HepG2 (cell line): ENCODE results near the gene ADCK2. TPM values are rescaled to one million over a fixed set of nuclear protein-coding genes. Genes with fewer than 3 reads are reported as not detected.

Experiments used
- ATAC-seq: fragments of 200-7000 bp; cut with Tn5 transposase; 3 replicates; pipeline ENCODE4 v1.9.1; 2020; ENCODE audit warnings: mild to moderate bottlenecking, moderate library complexity
- BruUV-seq: library from RNA; stranded (reverse); fragments of 400-500 nt; replicated peaks from 2 replicates; lab custom pipeline; 2021; lab: Mats Ljungman, UMichigan
- CTCF ChIA-PET: fragments of 300-600 bp; formaldehyde crosslinking; extraction: SDS; loops from one replicate; lab custom pipeline; 2021; ENCODE audit warnings: low total read pairs, inconsistent platforms, low intra/inter-chr PET ratio; lab: Yijun Ruan, JAX
- POLR2A ChIA-PET: fragments of 350-600 bp; sonication (Branson Sonifier 250); formaldehyde crosslinking; loops from one replicate; lab custom pipeline; 2020; ENCODE audit warnings: antibody characterized with exemption, inconsistent platforms; lab: Yijun Ruan, JAX
- DNase-seq: peaks from one replicate; pipeline ENCODE4 v3.0.0-alpha.2; 2015; ENCODE audit warnings: low spot score
- FAIRE-seq: peaks from 3 replicates; lab custom pipeline; 2011; peaks lifted over from hg19 to GRCh38; lab: Jason Lieb, UNC
- H2AFZ ChIP-seq: one replicate; pipeline ENCODE4 v1.6.1; 2011; ENCODE audit warnings: low read length, inconsistent platforms
- H3K27ac ChIP-seq: fragments of 300-600 bp; 3 replicates; pipeline ENCODE4 v1.8.0; 2011; ENCODE audit warnings: mixed run types, mild to moderate bottlenecking, mixed read lengths, low read length, inconsistent platforms; ENCODE audit not compliant: insufficient read depth; ENCODE audit errors: extremely low read length
- H3K27me3 ChIP-seq, 2 experiments: fragments of 200-600 bp in 1 of 2; 2 replicates in 1 of 2; 3 replicates in 1 of 2; pipeline versions ENCODE4 v1.6.0 to v1.8.0; 2011; ENCODE audit warnings: low read length in 2 of 2, mild to moderate bottlenecking in 2 of 2, moderate library complexity in 2 of 2, inconsistent platforms in 1 of 2; ENCODE audit not compliant: insufficient read depth in 2 of 2, control insufficient read depth in 1 of 2
- H3K36me3 ChIP-seq, 2 experiments: fragments of 200-600 bp in 1 of 2; replicated peaks in 1 of 2; 2 replicates in 1 of 2; 3 replicates in 1 of 2; pipeline versions ENCODE4 v1.5.1 to v1.8.0; 2011; ENCODE audit warnings: low read length in 2 of 2, inconsistent platforms in 1 of 2; ENCODE audit not compliant: insufficient read depth in 2 of 2, control insufficient read depth in 1 of 2
- H3K4me1 ChIP-seq: 2 replicates; pipeline ENCODE4 v1.5.1; 2012; ENCODE audit warnings: low read length, inconsistent platforms; ENCODE audit not compliant: insufficient read depth
- H3K4me2 ChIP-seq: 2 replicates; pipeline ENCODE4 v1.6.0; 2011; ENCODE audit warnings: low read depth, low read length, inconsistent platforms
- H3K4me3 ChIP-seq, 3 experiments: fragments of 200-600 bp in 1 of 3; sonication (generic), shearing (Covaris generic) in 1 of 3; replicated peaks in 1 of 3; 2 replicates each; pipeline ENCODE4 v1.5.1; 2011 to 2016; ENCODE audit warnings: low read length in 3 of 3, inconsistent platforms in 2 of 3, low read depth in 2 of 3, mild to moderate bottlenecking in 2 of 3, control low read depth in 1 of 3, mixed read lengths in 1 of 3; ENCODE audit not compliant: insufficient read depth in 1 of 3
- H3K79me2 ChIP-seq: one replicate; pipeline ENCODE4 v1.6.1; 2011; ENCODE audit warnings: low read length, inconsistent platforms; ENCODE audit not compliant: insufficient read depth
- H3K9ac ChIP-seq: 2 replicates; pipeline ENCODE4 v1.6.0; 2011; ENCODE audit warnings: mild to moderate bottlenecking, low read depth, low read length, inconsistent platforms; ENCODE audit not compliant: insufficient read depth
- H3K9me3 ChIP-seq: 2 replicates; pipeline ENCODE4 v1.5.1; 2012; ENCODE audit warnings: mild to moderate bottlenecking, low read length
- H4K20me1 ChIP-seq: 2 replicates; pipeline ENCODE4 v1.6.0; 2011; ENCODE audit warnings: inconsistent platforms, mild to moderate bottlenecking, low read length, moderate library complexity; ENCODE audit not compliant: insufficient read depth
- ATF6 ChIP-seq: sonication (generic); formaldehyde crosslinking; conservative IDR thresholded peaks from 2 replicates; pipeline ENCODE4 v1.4.0; 2020; ENCODE audit warnings: missing genetic modification reagents
- CBX5 ChIP-seq: sonication (generic); formaldehyde crosslinking; IDR thresholded peaks from 2 replicates; pipeline ENCODE4 v1.4.0; 2020; ENCODE audit warnings: missing genetic modification reagents, borderline replicate concordance
- CEBPB ChIP-seq: IDR thresholded peaks from 2 replicates; pipeline ENCODE4 v1.6.1; 2011; ENCODE audit warnings: low read depth, low read length, improper control_type of control experiment, borderline replicate concordance
- CTCF ChIP-seq: sonication (generic); formaldehyde crosslinking; IDR thresholded peaks from 2 replicates; pipeline ENCODE4 v1.5.0; 2020; ENCODE audit warnings: mild to moderate bottlenecking, missing genetic modification reagents, moderate library complexity
- FOXK1 ChIP-seq: sonication (generic); formaldehyde crosslinking; IDR thresholded peaks from 2 replicates; pipeline ENCODE4 v1.4.0; 2020; ENCODE audit warnings: low read depth, missing genetic modification reagents, borderline replicate concordance
- HNRNPH1 ChIP-seq: fragments of 200-400 bp; formaldehyde crosslinking; optimal IDR thresholded peaks from 2 replicates; pipeline ENCODE3; 2017; ENCODE audit warnings: mild to moderate bottlenecking, low read depth, low read length
- MAX ChIP-seq: IDR thresholded peaks from 2 replicates; pipeline ENCODE4 v1.6.1; 2012; ENCODE audit warnings: inconsistent platforms
- NBN ChIP-seq: fragments of 450-650 bp; conservative IDR thresholded peaks from 2 replicates; pipeline ENCODE4 v1.6.1; 2017
- RAD21 ChIP-seq: fragments of 450-650 bp; formaldehyde crosslinking; IDR thresholded peaks from 2 replicates; pipeline ENCODE4 v1.5.0; 2020; ENCODE audit warnings: mild to moderate bottlenecking
- RARG ChIP-seq: sonication (generic); formaldehyde crosslinking; IDR thresholded peaks from 2 replicates; pipeline ENCODE4 v1.4.0; 2020; ENCODE audit warnings: low read depth, mild to moderate bottlenecking, missing genetic modification reagents
- RFX5 ChIP-seq: IDR thresholded peaks from 2 replicates; pipeline ENCODE4 v1.6.1; 2011; ENCODE audit warnings: low read depth, low read length, improper control_type of control experiment
- SPEN ChIP-seq: sonication (generic); formaldehyde crosslinking; IDR thresholded peaks from 2 replicates; pipeline ENCODE4 v1.5.1; 2020; ENCODE audit warnings: low read depth, mild to moderate bottlenecking, missing genetic modification reagents
- ZEB1 ChIP-seq: IDR thresholded peaks from 2 replicates; pipeline ENCODE4 v1.6.1; 2012; ENCODE audit warnings: mild to moderate bottlenecking, low read depth, inconsistent platforms; ENCODE audit not compliant: insufficient replicate concordance
- ZFX ChIP-seq: sonication (generic); formaldehyde crosslinking; IDR thresholded peaks from 2 replicates; pipeline ENCODE4 v1.4.0; 2020; ENCODE audit warnings: mild to moderate bottlenecking, low read depth, missing genetic modification reagents, moderate library complexity
- ZIK1 ChIP-seq: sonication (generic); formaldehyde crosslinking; IDR thresholded peaks from 2 replicates; pipeline ENCODE4 v1.5.0; 2020; ENCODE audit warnings: mild to moderate bottlenecking, low read depth, missing genetic modification reagents, borderline replicate concordance
- ZNF263 ChIP-seq: sonication (generic); formaldehyde crosslinking; IDR thresholded peaks from 2 replicates; pipeline ENCODE4 v1.4.0; 2020; ENCODE audit warnings: missing genetic modification reagents
- ZNF556 ChIP-seq: sonication (generic); formaldehyde crosslinking; IDR thresholded peaks from 2 replicates; pipeline ENCODE4 v1.4.0; 2020; ENCODE audit warnings: mild to moderate bottlenecking, missing genetic modification reagents, borderline replicate concordance
- ZNF562 ChIP-seq: sonication (generic); formaldehyde crosslinking; IDR thresholded peaks from 2 replicates; pipeline ENCODE4 v1.8.0; 2022; ENCODE audit warnings: missing genetic modification reagents, borderline replicate concordance
- ZNF720 ChIP-seq: sonication (generic); formaldehyde crosslinking; IDR thresholded peaks from 2 replicates; pipeline ENCODE4 v1.4.0; 2020; ENCODE audit warnings: missing genetic modification reagents
- ZNF749 ChIP-seq: sonication (generic); formaldehyde crosslinking; IDR thresholded peaks from 2 replicates; pipeline ENCODE4 v1.8.0; 2022; ENCODE audit warnings: mild to moderate bottlenecking, missing genetic modification reagents, moderate library complexity, borderline replicate concordance
- WGBS: methylation state at CpG from one replicate; pipeline ENCODE4 v1.1.6; 2017; ENCODE audit warnings: low lambda C conversion rate; 5-methylcytosine and 5-hydroxymethylcytosine counted together
- in situ Hi-C: cut with HindIII; loops from 2 replicates; pipeline ENCODE4 v1.10.0; 2017; ENCODE audit warnings: low pct_unique_long_range_greater_than_20kb; ENCODE audit not compliant: extremely low pct_ligation_motif_present
- intact Hi-C: fragments of 100-400 bp; cut with micrococcal nuclease; formaldehyde crosslinking; loops from one replicate; pipeline ENCODE4 v1.10.0; 2022; ENCODE audit not compliant: unreplicated experiment
- polyA plus RNA-seq, 8 experiments: library from polyadenylated mRNA; depleted of rRNA in 3 of 8; stranded (reverse) in 7 of 8; unstranded in 1 of 8; fragments of >200 nt; fragmentation: Illumina TruSeq in 4 of 8; extraction: Trizol in 4 of 8; gene quantifications; 2 replicates each; pipeline versions ENCODE4 v1.2.1 to v1.2.3, GENCODE V29; 2011 to 2016; ENCODE audit warnings: low read depth in 4 of 8, missing spikeins in 1 of 8, mixed read lengths in 1 of 8; ENCODE audit not compliant: insufficient read depth in 1 of 8
- total RNA-seq, 5 experiments: library from RNA; depleted of rRNA; stranded (reverse); fragments of >200 nt; fragmentation: Illumina TruSeq; extraction: Trizol; gene quantifications; 2 replicates each; pipeline ENCODE4 v1.2.3, GENCODE V29; 2016; ENCODE audit warnings: low read depth in 1 of 5

Gene ADCK2
- total and polyA plus RNA-seq, 2 of the 13 experiments (the other 11 are each of a cell fraction or from before 2014, with no cell fraction given), result 8.6 to 18.8 TPM

- TF ChIP-seq ATF6 (CRISPR knock-in tag) (no peak), ZNF749 (no peak), ZNF556 (CRISPR knock-in tag) (no peak), ZNF562 (CRISPR knock-in tag) (no peak), ZIK1 (no peak), ZEB1 (no peak), NBN (no peak)
Measured at GRCh38 chr7:140674356-140674800, 1.6 kb downstream of the ADCK2 start (continued).

GRCh38 chr7:140674899-140675701 is 2.4 kb downstream of the ADCK2 start:
- ATAC-seq (peak; percentile 43), DNase-seq (peak; percentile 34), FAIRE-seq (peak; percentile 81)
- POLR2A ChIA-PET, result interaction anchor here (1.0 kb wide), 1 partner anchor 21 kb away, joined by 4 read pairs; the partner anchor contains the start of gene NDUFB2
- intact Hi-C loops (no loop called here), in situ Hi-C loops (loop anchor here (25.0 kb wide), 1 partner anchor 337 kb away; the partner anchor contains the start of gene MRPS33)
- WGBS, result 69% methylated on average over 8 of the region's 8 CpGs
- Histone ChIP-seq H3K9me3 (no peaks in the 10 kb centered on the region), H3K27ac (no peak overlapping the region), H3K79me2 (no peaks in the 10 kb centered on the region), H3K4me3 (no peak overlapping the region), H3K4me1 (peaks cover 16% of the 10 kb centered on the region), H4K20me1 (no peaks in the 10 kb centered on the region), H3K36me3 (peaks cover 1 to 7% of the 10 kb centered on the region in 2 experiments; a peak in 1 of 5 replicates), H3K27me3 (no peaks in the 10 kb centered on the region), H2AFZ (no peak overlapping the region), H3K9ac (no peak overlapping the region), H3K4me2 (no peak overlapping the region)
- no TSS peak for BruUV-seq
- CTCF ChIA-PET, result no interaction called here
- TF ChIP-seq ZNF263 (CRISPR knock-in tag) (no peak), ZNF720 (CRISPR knock-in tag) (no peak), RARG (CRISPR knock-in tag) (no peak), CTCF (CRISPR knock-in tag) (peak; percentile 78), SPEN (no peak), MAX (no peak), HNRNPH1 (no peak), CBX5 (CRISPR knock-in tag) (no peak), RAD21 (CRISPR knock-in tag) (0 out of 2 replicates have a peak, but pooled peaks have one; percentile 14), CEBPB (no peak), RFX5 (no peak), FOXK1 (CRISPR knock-in tag) (no peak), ZFX (0 out of 2 replicates have a peak, but pooled peaks have one; percentile 22)
